CD4-positive, alpha-beta T cell treated with Interleukin-12 subunit alpha and Interleukin-12 subunit beta, for 1 hour (primary cell): ENCODE results near the gene PCK1.

Source experiments
- DNase-seq: peaks from one replicate; pipeline ENCODE4 v3.0.0-alpha.2; 2020

The PCK1 gene

GRCh38 chr20:57608516-57608915 is 47.6 kb downstream of the PCK1 start:
- no peak for DNase-seq

GRCh38 chr20:57609086-57609841 is 48.4 kb downstream of the PCK1 start:
- DNase-seq = no peak

DNA sequence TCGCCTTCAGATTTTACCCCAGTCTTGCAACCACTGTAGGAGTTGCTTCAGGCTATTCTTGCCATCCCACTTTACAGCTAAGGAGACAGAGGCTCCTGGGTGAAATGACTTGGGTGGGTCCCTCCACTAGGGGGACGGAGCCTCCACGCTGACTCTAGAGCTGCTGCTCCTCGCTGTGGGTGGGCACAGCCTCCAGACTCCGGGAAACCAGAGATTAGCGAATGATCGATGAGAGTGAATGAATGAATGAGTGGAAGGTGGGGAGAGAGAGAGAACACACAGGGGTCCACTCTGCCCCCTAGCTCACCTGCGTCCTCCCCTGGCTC is 48.9 kb downstream of the PCK1 start:
- DNase-seq = no peak

DNA sequence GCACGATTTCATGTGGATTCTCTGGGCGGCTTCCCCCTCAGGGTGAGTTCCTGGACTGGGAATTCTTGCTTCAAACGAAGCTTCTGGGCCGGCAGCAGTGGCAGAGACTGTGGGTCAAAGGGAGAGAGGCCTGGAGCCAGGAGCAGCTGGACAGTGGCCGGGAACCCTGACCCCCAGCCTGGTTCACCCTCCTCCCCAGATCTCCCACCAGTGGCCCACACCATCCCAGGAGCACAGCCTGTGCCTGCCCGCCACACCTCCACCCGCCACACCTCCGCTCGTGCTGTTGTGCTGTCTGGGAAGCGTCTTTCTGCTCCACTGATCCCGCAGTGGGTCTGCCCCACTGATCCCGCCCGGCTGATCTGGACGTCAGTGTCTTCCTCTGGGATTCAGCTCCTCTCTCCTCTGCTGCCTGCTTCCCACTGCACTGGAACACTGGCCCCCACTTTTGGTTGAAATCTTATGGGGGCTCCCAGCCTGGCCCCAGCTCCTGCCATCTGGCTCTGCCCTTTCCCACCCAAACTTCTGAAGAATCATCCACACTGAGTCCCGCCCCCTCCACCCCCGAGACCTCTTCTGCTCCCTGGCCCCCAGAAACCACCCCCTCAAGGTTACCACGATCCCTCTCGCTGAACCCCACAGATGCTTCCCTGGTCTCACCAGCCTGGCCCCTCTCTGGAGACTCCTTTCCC is 49.5 kb downstream of the PCK1 start:
- no peak for DNase-seq

GRCh38 chr20:57611586-57612311 is 50.8 kb downstream of the PCK1 start:
- DNase-seq = no peak

GRCh38 chr20:57612436-57612835 is 51.5 kb downstream of the PCK1 start:
- no peak for DNase-seq

DNA sequence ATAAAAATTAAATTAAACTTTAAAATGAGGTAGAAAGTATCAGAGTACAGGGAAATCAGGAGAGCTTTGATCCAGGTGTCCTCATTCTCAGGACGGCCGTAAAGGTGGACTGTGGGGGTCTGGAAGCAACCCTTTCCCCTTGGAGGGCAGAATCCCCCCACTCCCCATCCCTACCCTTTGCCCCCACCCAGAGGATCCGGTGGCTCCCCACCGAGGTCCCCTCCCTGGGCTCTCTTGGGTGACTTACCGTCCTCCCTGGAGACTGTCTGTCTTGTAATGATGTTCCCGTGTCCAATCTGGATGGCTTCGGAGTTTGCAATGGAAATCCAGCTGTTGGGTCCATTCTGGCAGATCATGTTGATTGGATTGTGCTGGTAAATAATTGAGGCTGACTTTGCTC is 52.0 kb downstream of the PCK1 start:
- DNase-seq = no peak

- DNase-seq = no peak
Observed at GRCh38 chr20:57613481-57613921, 52.6 kb downstream of the PCK1 start.

DNA sequence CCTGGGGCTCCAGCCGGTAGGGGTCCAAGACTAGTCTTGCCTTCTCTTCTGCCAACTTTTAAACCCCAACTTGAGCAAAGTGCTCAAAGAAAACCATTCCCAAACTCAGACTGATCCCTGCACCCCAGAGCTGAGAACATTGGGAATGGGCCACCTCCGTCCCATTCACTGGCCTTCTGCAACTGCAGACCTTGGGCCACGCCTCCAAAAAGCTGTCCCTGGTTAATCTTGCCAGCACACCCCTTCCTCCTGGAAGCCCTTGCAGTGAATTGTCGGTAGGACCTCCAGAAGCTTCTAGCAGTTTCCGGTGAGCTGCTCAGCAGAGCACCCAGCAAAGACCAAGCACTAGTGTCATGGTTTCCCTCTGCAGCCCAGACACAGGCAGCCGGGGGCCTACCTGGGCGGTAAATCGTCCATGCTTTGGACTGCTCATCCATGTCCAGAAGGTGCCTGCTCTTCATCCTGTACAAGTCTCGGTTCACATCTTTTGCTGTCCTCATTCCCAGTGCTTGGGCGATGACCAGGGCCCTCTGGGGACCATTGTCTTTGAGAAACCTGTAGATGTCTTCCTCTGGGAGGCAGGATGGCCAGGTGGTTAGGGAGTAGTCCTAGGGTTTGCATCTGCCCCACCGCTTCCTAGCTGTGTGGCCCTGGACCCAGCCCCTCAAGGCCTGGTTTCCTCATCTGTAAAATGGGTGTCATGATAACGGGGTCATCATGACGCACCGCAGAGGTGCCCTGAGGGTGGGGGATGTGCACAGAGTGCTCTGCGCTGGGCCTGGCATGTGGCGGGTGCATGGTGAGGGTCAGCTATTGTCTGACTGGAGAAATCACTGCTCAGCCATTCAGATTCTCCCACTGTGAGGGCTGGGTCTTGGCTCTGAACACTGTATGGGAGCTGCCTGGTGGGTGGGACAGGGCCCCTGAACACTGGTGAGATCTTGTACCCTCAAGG is 53.9 kb downstream of the PCK1 start:
- DNase-seq = no peak

- DNase-seq = no peak
Observed at GRCh38 chr20:57615445-57615811, 54.5 kb downstream of the PCK1 start.

GRCh38 chr20:57616143-57616951 is 55.4 kb downstream of the PCK1 start:
- DNase-seq = no peak

GRCh38 chr20:57617079-57617795 is 56.3 kb downstream of the PCK1 start:
- DNase-seq = no peak
